Transverse colon (tissue), 4 donors: ENCODE results near the gene RHOB. TPM values are rescaled to one million over a fixed set of nuclear protein-coding genes. Genes with fewer than 3 reads are reported as not detected.

Experiments
- DNase-seq: peaks from one replicate; pipeline ENCODE4 v3.0.0-alpha.2; 2019
- H3K27ac ChIP-seq, 4 donors: fragments of 200-600 bp; sonication (generic); 2 replicates each; pipeline ENCODE4 v1.5.1; 2016 to 2018; ENCODE audit warnings: inconsistent platforms in 4 of 4
- H3K27me3 ChIP-seq: fragments of 200-600 bp; sonication (generic); 2 replicates; pipeline ENCODE4 v1.5.1; 2017; ENCODE audit warnings: inconsistent platforms
- H3K36me3 ChIP-seq, 4 donors: fragments of 200-600 bp; sonication (generic); 2 replicates each; pipeline ENCODE4 v1.5.1; 2017 to 2019; ENCODE audit warnings: inconsistent platforms in 4 of 4
- H3K4me1 ChIP-seq, 4 donors: fragments of 200-600 bp; sonication (generic); 2 replicates each; pipeline ENCODE4 v1.5.1; 2017 to 2020; ENCODE audit warnings: inconsistent platforms in 4 of 4
- H3K4me3 ChIP-seq, 4 donors: fragments of 200-600 bp; sonication (generic); 1 replicate in 1 of 4; 2 replicates in 3 of 4; pipeline versions ENCODE4 v1.5.1 to v1.6.1; 2017 to 2019; ENCODE audit warnings: inconsistent platforms in 4 of 4
- H3K9me3 ChIP-seq, 2 donors: fragments of 200-600 bp; sonication (generic); 2 replicates each; pipeline ENCODE4 v1.5.1; 2017 to 2019; ENCODE audit warnings: inconsistent platforms in 2 of 2
- EP300 ChIP-seq: sonication (generic); formaldehyde crosslinking; IDR thresholded peaks from one replicate; pipeline ENCODE4 v1.6.1; 2017; ENCODE audit warnings: antibody characterized with exemption, low read depth
- POLR2A ChIP-seq: fragments of 450-650 bp; IDR thresholded peaks from one replicate; pipeline ENCODE4 v1.6.1; 2016; ENCODE audit warnings: antibody characterized with exemption, mild to moderate bottlenecking, moderate library complexity
- POLR2AphosphoS5 ChIP-seq, 3 donors: sonication (generic); formaldehyde crosslinking; IDR thresholded peaks; one replicate each; pipeline ENCODE4 v1.6.1; 2016; ENCODE audit warnings: antibody characterized with exemption in 3 of 3
- WGBS, 2 donors: methylation state at CpG; one replicate each; pipeline ENCODE4 v1.1.5; 2018; ENCODE audit warnings: low coverage in 1 of 2; 5-methylcytosine and 5-hydroxymethylcytosine counted together
- in situ Hi-C, 4 donors: fragments of 200-750 bp; cut with MboI; loops; one replicate each; pipeline versions ENCODE4 v1.15.0 to v1.15.1; 2017; ENCODE audit warnings: low sequenced_read_pairs in 3 of 4, low pct_ligation_motif_present in 1 of 4, low pct_unique_long_range_greater_than_20kb in 1 of 4
- intact Hi-C: fragments of 100-400 bp; cut with DNase I; formaldehyde crosslinking; loops from one replicate; pipeline ENCODE4 v1.15.1; 2023; ENCODE audit warnings: low total_unique reads
- total RNA-seq, 4 donors: library from RNA; depleted of rRNA; stranded (reverse); fragments of >200 nt; gene quantifications; one replicate each; pipeline ENCODE4 v1.1.0, GENCODE V29; 2016
- TF ChIP-seq, protein P1 (sequence below), 5 experiments: fragments of 200-600 bp in 3 of 5; fragments of 450-650 bp in 2 of 5; sonication (generic) in 3 of 5; IDR thresholded peaks; 1 replicate in 2 of 5; 2 replicates in 3 of 5; pipeline ENCODE4 v1.5.1; 2016 to 2017; ENCODE audit warnings: antibody characterized with exemption in 5 of 5, inconsistent platforms in 3 of 5, mild to moderate bottlenecking in 2 of 5, moderate library complexity in 1 of 5

The RHOB gene
- total RNA-seq, 4 donors from 2014 or later: 360 to 732 (median 532) TPM

DNA sequence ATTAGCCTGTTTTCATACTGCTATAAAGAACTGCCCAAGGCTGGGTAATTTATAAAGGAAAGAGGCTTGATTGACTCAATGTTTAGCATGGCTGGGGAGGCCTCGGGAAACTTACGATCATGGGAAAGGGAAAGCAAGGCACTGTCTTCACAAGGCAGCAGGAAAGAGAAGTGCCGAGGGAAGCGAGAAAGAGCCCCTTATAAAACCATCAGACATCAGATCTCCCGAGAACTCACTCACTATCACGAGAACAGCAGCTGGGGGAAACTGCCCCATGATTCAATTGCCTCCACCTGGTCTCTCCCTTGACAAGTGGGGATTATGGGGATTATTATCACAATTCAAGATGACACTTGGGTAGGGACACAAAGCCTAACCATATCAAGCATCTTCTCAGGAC is 23.3 kb downstream of the RHOB start:
- Histone ChIP-seq H3K9me3 (no peaks in the 10 kb centered on the region), H3K4me1 (peaks cover 0 to 7% (median 3%) of the 10 kb centered on the region in 4 donors), H3K27me3 (no peaks in the 10 kb centered on the region), H3K4me3 (no peak overlapping the region), H3K27ac (no peak overlapping the region), H3K36me3 (no peaks in the 10 kb centered on the region)
- in situ Hi-C loops: no loop called here
- DNase-seq: no peak
- TF ChIP-seq EP300 (no peak), POLR2AphosphoS5 (IDR thresholded peaks at IDR 0.05) (no peak), POLR2A (no peak)
- TF ChIP-seq, protein P1, sequence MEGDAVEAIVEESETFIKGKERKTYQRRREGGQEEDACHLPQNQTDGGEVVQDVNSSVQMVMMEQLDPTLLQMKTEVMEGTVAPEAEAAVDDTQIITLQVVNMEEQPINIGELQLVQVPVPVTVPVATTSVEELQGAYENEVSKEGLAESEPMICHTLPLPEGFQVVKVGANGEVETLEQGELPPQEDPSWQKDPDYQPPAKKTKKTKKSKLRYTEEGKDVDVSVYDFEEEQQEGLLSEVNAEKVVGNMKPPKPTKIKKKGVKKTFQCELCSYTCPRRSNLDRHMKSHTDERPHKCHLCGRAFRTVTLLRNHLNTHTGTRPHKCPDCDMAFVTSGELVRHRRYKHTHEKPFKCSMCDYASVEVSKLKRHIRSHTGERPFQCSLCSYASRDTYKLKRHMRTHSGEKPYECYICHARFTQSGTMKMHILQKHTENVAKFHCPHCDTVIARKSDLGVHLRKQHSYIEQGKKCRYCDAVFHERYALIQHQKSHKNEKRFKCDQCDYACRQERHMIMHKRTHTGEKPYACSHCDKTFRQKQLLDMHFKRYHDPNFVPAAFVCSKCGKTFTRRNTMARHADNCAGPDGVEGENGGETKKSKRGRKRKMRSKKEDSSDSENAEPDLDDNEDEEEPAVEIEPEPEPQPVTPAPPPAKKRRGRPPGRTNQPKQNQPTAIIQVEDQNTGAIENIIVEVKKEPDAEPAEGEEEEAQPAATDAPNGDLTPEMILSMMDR (IDR thresholded peaks at IDR 0.05): no peak
- intact Hi-C loops: no loop called here
- WGBS, 2 donors: 84% methylated on average over 6 of the region's 6 CpGs; no CpG with 5 or more reads in 1 of the 2 donors

- Histone ChIP-seq H3K27me3 (no peaks in the 10 kb centered on the region), H3K9me3 (no peaks in the 10 kb centered on the region), H3K27ac (no peak overlapping the region), H3K4me3 (no peak overlapping the region), H3K4me1 (peaks cover 0 to 4% (median 3%) of the 10 kb centered on the region in 4 donors), H3K36me3 (no peaks in the 10 kb centered on the region)
- no peak for TF ChIP-seq POLR2AphosphoS5 (IDR thresholded peaks at IDR 0.05)
- no peak for TF ChIP-seq POLR2A
- TF ChIP-seq, protein P1 (IDR thresholded peaks at IDR 0.05): no peak
- no peak for TF ChIP-seq EP300
- 90% methylated on average over 4 of the region's 4 CpGs; no CpG with 5 or more reads in 1 of the 2 donors for WGBS, 2 donors
- intact Hi-C loops: no loop called here
- in situ Hi-C loops: no loop called here
- DNase-seq: no peak
Observed at GRCh38 chr2:20471148-20471547, 24.3 kb downstream of the RHOB start.

- no peaks in the 10 kb centered on the region for H3K4me1 ChIP-seq
- no peak for DNase-seq
- H3K27ac ChIP-seq: no peak overlapping the region
- TF ChIP-seq POLR2A (no peak), EP300 (no peak), POLR2AphosphoS5 (IDR thresholded peaks at IDR 0.05) (no peak)
- TF ChIP-seq, protein P1 (IDR thresholded peaks at IDR 0.05): no peak
- no peaks in the 10 kb centered on the region for H3K9me3 ChIP-seq
- WGBS, 2 donors: 18 to 32% methylated on average over 1 of the region's 1 CpG
- in situ Hi-C loops (no loop called here), intact Hi-C loops (no loop called here)
- H3K36me3 ChIP-seq: no peaks in the 10 kb centered on the region
- H3K27me3 ChIP-seq: no peaks in the 10 kb centered on the region
- no peak overlapping the region for H3K4me3 ChIP-seq
Observed at GRCh38 chr2:20471902-20472559, 25.2 kb downstream of the RHOB start.

GRCh38 chr2:20472569-20472968 is 25.7 kb downstream of the RHOB start:
- WGBS, 2 donors: 82% methylated on average over 4 of the region's 4 CpGs; no CpG with 5 or more reads in 1 of the 2 donors
- TF ChIP-seq POLR2A (no peak), EP300 (no peak), POLR2AphosphoS5 (IDR thresholded peaks at IDR 0.05) (no peak)
- TF ChIP-seq, protein P1 (IDR thresholded peaks at IDR 0.05): no peak
- in situ Hi-C loops (no loop called here), intact Hi-C loops (no loop called here)
- Histone ChIP-seq H3K4me1 (no peaks in the 10 kb centered on the region), H3K27ac (no peak overlapping the region), H3K27me3 (no peaks in the 10 kb centered on the region), H3K4me3 (no peak overlapping the region), H3K9me3 (no peaks in the 10 kb centered on the region), H3K36me3 (no peaks in the 10 kb centered on the region)
- DNase-seq: no peak
